COLO829 (cell line): ENCODE measurements around the gene CDT1.

Source experiments
- DNase-seq: peaks from one replicate; pipeline ENCODE4 v3.0.0; 2012; ENCODE audit warnings: low spot score

The CDT1 gene

DNA sequence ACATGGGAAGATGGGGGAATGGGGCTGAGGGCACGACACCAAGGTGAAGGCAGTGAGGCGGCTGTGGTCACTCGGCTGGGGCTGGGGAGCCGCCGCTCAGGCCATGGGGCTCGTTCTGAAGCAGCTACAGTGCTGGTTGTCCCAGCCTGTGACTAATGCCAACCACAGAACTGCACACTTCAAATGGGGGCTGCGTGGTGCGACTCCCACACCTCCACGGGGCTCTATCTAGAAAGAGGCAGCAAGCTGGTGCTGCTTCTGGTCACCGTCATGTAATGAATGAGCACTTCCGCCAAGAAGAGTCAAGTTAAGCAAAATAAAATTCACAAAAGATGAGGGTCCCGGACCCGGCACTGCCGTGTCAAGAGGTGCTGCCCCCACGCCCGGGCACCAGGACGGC lies 33.2 kb downstream of the CDT1 start:
- DNase-seq, result no peak

- DNase-seq, result no peak
These were observed 34.2 kb downstream of the CDT1 start for GRCh38 chr16:88837806-88838205.

DNA sequence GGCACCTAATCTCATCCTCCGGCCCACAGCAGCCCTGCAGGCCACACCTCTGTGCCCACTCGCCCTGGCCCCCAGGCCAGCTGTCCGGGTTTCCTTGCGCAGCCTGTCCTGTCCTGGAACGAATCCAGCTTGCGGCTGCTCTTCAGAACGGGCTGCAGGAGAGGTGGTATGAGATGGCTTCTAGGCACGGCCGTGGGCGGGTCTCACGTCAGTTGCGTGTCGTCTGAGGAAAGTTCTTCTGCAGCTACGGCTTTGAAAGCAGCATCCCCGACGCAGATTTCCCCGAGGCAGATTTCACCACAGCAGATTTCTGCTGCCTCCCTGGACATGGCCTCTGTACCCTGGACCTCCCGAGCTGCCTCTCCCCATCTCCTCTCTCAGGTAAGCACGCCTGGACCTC lies 35.0 kb downstream of the CDT1 start:
- DNase-seq, result no peak

- DNase-seq, result no peak
These were observed 35.5 kb downstream of the CDT1 start for GRCh38 chr16:88839026-88839529.

DNA sequence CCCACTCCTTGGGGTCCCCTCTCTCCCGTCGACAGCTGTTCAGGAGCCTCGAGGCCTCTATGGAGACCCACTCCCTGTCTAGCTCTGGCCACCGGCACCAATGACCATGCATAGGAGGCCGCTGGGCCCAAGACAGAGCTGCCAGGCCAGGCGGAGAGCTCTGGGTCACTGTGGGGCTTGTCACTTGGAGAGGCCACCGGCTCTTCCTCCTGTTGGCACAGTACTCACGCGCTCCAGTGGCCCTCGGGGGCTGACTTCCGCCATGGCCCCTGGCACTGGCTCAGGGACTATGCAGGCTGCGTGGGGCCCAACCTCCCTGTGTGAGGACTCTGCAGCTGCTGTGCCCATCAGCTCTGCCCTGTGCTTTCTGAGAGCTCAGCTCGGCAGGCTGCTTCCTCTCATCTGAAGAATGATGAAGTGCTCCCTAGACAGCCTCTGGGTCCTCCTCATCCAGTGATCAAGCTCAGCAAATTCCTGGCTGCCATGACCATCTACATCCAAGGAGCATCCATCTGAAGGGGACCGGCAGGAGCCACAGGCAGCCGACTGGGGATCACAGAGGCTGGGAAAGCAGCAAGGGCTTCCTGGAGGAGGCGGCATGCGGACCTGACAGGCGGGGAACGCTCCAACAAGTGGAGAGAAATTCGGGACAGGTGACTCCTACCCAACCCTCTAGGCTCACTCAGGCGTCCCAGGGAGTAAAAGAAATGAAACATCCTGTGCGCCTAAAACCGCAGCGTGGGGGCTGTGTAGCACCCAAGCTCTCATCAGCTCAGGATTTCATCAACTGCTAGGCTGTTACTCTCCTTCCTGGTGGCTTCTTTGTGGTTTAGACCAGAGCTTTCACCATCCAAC lies 36.4 kb downstream of the CDT1 start:
- no peak for DNase-seq

GRCh38 chr16:88840600-88841215 lies 37.1 kb downstream of the CDT1 start:
- DNase-seq, result no peak

GRCh38 chr16:88841521-88842307 lies 38.1 kb downstream of the CDT1 start:
- DNase-seq, result no peak

GRCh38 chr16:88842308-88842756 lies 38.7 kb downstream of the CDT1 start:
- DNase-seq, result no peak

- DNase-seq, result no peak
These were observed 39.2 kb downstream of the CDT1 start for GRCh38 chr16:88842806-88843205.

DNA sequence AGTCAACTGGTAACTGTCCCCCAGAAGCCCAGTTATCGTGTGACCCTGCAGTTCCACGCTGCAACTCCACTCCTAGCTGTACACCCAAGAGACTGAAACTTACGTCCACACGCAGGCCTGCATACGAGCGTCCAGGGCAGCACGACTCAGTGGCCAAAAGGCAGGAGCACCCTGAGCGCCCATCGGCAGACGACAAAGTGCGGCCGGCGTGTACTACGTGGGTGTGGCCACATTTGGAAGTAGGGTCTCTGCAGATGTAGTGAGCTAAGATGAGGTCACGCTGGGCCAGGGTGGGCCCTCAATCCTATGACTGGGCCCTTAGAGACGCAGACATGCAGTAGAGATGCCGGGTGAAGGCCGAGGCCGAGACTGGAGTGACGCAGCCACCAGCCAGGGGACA lies 39.7 kb downstream of the CDT1 start:
- no peak for DNase-seq

- DNase-seq, result no peak
These were observed 40.9 kb downstream of the CDT1 start for GRCh38 chr16:88844419-88845036.

- no peak for DNase-seq
These were observed 42.5 kb downstream of the CDT1 start for GRCh38 chr16:88846088-88846487.

- no peak for DNase-seq
These were observed 44.1 kb downstream of the CDT1 start for GRCh38 chr16:88847654-88848053.

GRCh38 chr16:88848557-88848956 lies 45.0 kb downstream of the CDT1 start:
- DNase-seq, result no peak

- no peak for DNase-seq
These were observed 47.1 kb downstream of the CDT1 start for GRCh38 chr16:88850531-88851199.

- DNase-seq, result no peak
These were observed 48.0 kb downstream of the CDT1 start for GRCh38 chr16:88851616-88852015.

DNA sequence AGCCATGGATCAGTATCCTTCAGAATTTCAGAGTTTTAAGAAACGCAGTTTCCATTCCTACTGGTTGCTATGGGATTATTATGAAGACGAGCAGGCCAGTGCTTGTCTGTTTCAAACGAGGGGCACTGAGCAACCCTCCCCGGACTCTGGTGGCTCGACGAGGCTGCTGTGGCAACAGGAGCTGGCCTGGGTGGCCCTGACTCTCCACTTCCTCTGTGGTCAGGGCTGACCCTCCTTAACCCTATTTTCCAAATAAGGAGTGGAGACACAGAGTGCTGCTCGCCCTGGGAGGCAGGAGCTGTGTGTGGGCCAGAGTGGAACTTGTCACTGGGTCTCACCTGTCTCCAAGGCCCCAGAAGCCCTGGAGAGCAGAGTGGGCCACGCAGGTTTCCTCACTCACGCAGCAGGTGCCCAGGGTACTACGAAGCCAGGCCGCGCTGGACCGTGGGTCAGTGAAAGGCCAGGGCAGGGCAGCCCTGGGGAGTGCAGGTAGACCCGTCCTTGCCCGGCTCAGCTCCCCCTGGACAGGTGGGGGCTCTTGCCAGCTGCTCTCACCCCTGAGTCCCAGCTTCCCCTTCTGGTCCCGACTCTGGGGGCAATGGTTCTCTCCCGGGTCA lies 49.8 kb downstream of the CDT1 start:
- DNase-seq, result no peak

- DNase-seq, result no peak
These were observed 50.9 kb downstream of the CDT1 start for GRCh38 chr16:88854306-88855111.

DNA sequence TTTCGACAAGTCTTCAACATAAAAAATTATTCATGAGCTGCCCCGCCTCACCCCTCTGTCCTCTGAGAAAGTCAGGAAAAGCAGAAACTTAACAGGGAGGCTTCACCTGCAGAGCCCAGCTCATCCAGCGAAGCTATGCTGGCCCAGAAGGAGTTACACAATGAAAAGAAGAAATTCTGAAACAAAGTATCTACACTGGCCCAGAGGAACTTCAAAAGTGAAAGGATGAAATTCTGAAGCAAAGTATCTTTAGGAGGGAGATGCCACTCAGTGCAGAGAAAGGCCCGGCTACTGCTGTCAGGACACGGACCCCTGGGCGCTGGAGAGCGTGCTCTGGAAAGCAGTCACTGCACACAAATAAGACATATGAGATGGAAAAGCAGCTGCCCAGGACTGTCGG lies 51.6 kb downstream of the CDT1 start:
- no peak for DNase-seq

DNA sequence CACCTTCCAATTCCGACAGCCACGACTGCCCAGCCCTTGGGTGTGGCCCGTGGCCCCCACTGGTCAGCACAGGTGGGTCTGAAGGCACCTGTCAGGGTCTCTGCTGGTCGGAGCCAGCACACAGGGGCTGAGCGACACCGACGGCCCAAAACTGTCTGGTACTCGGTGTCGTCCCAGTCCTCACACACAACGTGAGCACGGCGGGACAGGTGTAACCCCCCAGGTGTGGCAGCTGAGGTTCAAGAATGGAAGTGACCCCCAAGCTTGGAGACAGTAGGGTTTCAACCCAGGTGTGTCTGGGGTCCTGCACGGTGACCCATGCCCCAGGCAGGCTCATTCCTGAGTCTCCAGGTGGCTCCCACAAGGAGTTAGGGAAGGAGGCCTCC lies 52.1 kb downstream of the CDT1 start:
- no peak for DNase-seq
